Stimulated activated CD8-positive, alpha-beta memory T cell treated with anti-CD3 and anti-CD28 coated beads, Interleukin-4, amount 100 ng/mL, for 4 hours (primary cell): ENCODE data around the gene KCNJ12.

Experiments used
- DNase-seq, 2 donors: peaks; one replicate each; pipeline ENCODE4 v3.0.0-alpha.2; 2020; ENCODE audit warnings: low read depth in 2 of 2, low spot score in 1 of 2

The KCNJ12 gene

GRCh38 chr17:21365016-21365415 lies 11.1 kb upstream of the KCNJ12 start:
- DNase-seq = no peak

- DNase-seq = no peak
These were observed 7.5 kb upstream of the KCNJ12 start for GRCh38 chr17:21368545-21369246.

- DNase-seq = no peak
These were observed 6.8 kb upstream of the KCNJ12 start for GRCh38 chr17:21369395-21369794.

- no peak for DNase-seq
These were observed 5.7 kb upstream of the KCNJ12 start for GRCh38 chr17:21370430-21370829.

- no peak for DNase-seq
These were observed 4.6 kb upstream of the KCNJ12 start for GRCh38 chr17:21371511-21372081.

GRCh38 chr17:21372256-21372954 lies 3.8 kb upstream of the KCNJ12 start:
- no peak for DNase-seq

- DNase-seq = no peak
These were observed 3.1 kb upstream of the KCNJ12 start for GRCh38 chr17:21373036-21373435.

GRCh38 chr17:21373696-21374440 lies 2.3 kb upstream of the KCNJ12 start:
- DNase-seq = no peak

- DNase-seq = no peak
These were observed 1.6 kb upstream of the KCNJ12 start for GRCh38 chr17:21374441-21375161.

GRCh38 chr17:21375162-21375560 lies 996 bp upstream of the KCNJ12 start:
- no peak for DNase-seq

- no peak for DNase-seq
These were observed 438 bp upstream of the KCNJ12 start for GRCh38 chr17:21375757-21376080.

- DNase-seq = no peak
These were observed 868 bp downstream of the KCNJ12 start for GRCh38 chr17:21376759-21377690.

- no peak for DNase-seq
These were observed 1.7 kb downstream of the KCNJ12 start for GRCh38 chr17:21377705-21378396.

- DNase-seq = no peak
These were observed 2.4 kb downstream of the KCNJ12 start for GRCh38 chr17:21378553-21378952.

GRCh38 chr17:21379080-21379711 lies 3.0 kb downstream of the KCNJ12 start:
- no peak for DNase-seq

GRCh38 chr17:21380659-21381058 lies 4.5 kb downstream of the KCNJ12 start:
- DNase-seq = no peak

- DNase-seq = no peak
These were observed 5.0 kb downstream of the KCNJ12 start for GRCh38 chr17:21381076-21381706.
